Osteocyte (in vitro differentiated cells): ENCODE data around the gene SP1. TPM values are rescaled to one million over a fixed set of nuclear protein-coding genes. Genes with fewer than 3 reads are reported as not detected.

ENCODE experiments used
- total RNA-seq: library from RNA; stranded (reverse); gene quantifications from 2 replicates; pipeline ENCODE4 v1.2.1, GENCODE V29; 2021

The SP1 gene
- total RNA-seq, 1 donor from 2014 or later: 77.0 TPM

Other genes starting within 250 kb of the SP1 start
- 39.6 and 55.4 TPM in 2 replicates for gene ZNF740, start 199.5 kb upstream of the SP1 start, total RNA-seq
- 45.0 and 47.0 TPM in 2 replicates for gene CSAD, start 199.3 kb upstream of the SP1 start, total RNA-seq
- 0.83 TPM in 1 of 2 replicates, not detected in the other for gene ITGB7, start 172.9 kb upstream of the SP1 start, total RNA-seq
- 31.6 and 34.9 TPM in 2 replicates for gene RARG, start 148.0 kb upstream of the SP1 start, total RNA-seq
- 7.6 and 8.6 TPM in 2 replicates for gene ESPL1, start 111.9 kb upstream of the SP1 start, total RNA-seq
- gene PFDN5, start 84.6 kb upstream of the SP1 start, total RNA-seq: 394 and 396 TPM in 2 replicates
- 72.5 and 80.5 TPM in 2 replicates for gene MYG1, start 80.5 kb upstream of the SP1 start, total RNA-seq
- 66.3 and 72.8 TPM in 2 replicates for gene AAAS, start 58.6 kb upstream of the SP1 start, total RNA-seq
- not detected in 2 replicates for gene SP7, start 43.8 kb upstream of the SP1 start, total RNA-seq
- gene AMHR2, start 43.7 kb downstream of the SP1 start, total RNA-seq: not detected in 2 replicates
- gene PRR13, start 61.6 kb downstream of the SP1 start, total RNA-seq: 102 and 105 TPM in 2 replicates
- gene PCBP2, start 71.9 kb downstream of the SP1 start, total RNA-seq: 984 and 1,015 TPM in 2 replicates
- 47.7 and 51.8 TPM in 2 replicates for gene MAP3K12, start 119.3 kb downstream of the SP1 start, total RNA-seq
- gene TARBP2, start 121.1 kb downstream of the SP1 start, total RNA-seq: 33.9 and 38.8 TPM in 2 replicates
- gene NPFF, start 127.3 kb downstream of the SP1 start, total RNA-seq: not detected in 2 replicates
- gene ATF7, start 246.2 kb downstream of the SP1 start, total RNA-seq: 46.6 and 50.0 TPM in 2 replicates